Retina (tissue), 1 donor: ENCODE results near the gene GALNT18.
"Not testable (repeated sequence)": the region's sequence is repeated elsewhere in the genome, so short reads cannot be mapped to it uniquely, and the experiment has no call there.

Source experiments
- DNase-seq: peaks from one replicate; pipeline ENCODE4 v3.0.0-alpha.2; 2016

Gene GALNT18

DNA sequence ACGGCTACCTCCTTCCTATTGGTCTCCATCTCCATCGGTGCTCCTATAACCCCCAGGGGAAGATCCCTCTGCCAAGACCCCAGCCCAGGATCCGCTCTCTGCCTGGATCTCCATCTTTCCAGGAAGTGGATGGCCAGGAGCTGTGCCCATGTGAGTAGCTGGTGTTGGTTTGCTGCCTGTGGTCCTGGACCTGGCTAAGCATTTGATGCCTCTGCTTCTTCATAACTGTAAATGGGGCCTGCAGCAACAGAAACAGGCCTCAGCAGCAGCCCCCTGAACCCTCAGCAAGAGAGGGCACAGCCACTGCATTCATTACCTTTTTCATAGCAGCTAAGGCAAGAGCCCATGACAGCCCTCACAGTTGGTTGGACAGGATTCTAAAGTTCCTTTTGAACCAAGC lies 242.1 kb downstream of the GALNT18 start:
- DNase-seq = no peak

DNA sequence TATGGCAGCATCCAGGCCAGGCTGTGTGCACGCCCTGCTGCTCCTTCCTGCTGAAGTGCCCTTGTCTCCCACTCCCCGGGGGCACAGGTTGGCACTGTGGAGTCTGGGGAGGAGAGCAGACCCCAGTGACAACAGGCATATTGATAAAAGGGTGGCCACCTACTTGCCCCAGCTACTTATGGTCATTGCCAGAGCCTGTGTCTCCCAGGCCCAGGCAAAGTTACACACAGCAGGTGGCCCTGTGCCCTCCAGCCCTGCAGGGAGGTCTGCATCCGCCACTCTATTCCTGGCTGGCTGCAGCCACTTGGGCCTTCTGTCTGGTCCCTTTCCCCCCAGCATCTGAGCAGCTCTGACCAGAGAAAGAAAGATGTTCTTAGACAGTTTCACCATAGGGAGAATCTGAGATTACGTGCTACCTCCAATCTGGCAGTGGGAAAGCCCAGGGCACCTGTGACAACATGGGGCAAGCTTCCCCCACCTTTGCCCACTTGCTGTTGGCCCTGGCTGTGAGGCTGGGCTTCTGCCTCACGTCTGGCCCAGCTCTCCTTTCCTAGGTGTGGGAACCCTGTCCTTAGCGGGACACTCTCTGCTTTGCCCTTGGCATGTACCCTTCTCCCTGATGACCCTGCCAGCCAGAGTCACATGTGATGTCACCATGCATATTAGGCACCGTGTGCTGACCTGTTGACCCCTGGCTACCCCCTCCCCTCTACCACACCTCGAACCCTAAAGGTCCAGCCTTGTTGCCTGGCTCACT lies 243.4 kb downstream of the GALNT18 start:
- no peak for DNase-seq

- DNase-seq = no peak
Measured at GRCh38 chr11:11374358-11375148, 247.3 kb downstream of the GALNT18 start.

DNA sequence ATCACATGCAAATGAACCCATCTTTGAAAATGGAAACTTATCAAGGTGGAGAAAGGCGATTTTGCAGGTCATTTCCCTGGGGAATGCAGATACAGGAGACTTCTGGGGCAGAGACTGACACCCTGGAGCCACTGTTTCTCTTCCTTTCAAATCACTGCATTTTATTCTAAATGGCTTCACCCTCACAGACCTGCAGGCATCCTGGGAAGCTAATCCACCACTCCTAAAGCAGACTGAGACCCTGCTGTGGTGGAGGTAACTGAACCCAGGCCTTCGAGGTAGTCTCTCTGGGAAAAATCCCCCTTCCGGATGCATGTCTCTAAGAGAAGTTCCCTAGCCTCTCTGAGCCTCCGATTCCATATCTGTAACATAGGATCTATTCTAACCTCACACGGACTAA lies 247.9 kb downstream of the GALNT18 start:
- no peak for DNase-seq

- no peak for DNase-seq
Measured at GRCh38 chr11:11372461-11372860, 249.3 kb downstream of the GALNT18 start.

GRCh38 chr11:11370962-11371303 lies 250.9 kb downstream of the GALNT18 start:
- no peak for DNase-seq

DNA sequence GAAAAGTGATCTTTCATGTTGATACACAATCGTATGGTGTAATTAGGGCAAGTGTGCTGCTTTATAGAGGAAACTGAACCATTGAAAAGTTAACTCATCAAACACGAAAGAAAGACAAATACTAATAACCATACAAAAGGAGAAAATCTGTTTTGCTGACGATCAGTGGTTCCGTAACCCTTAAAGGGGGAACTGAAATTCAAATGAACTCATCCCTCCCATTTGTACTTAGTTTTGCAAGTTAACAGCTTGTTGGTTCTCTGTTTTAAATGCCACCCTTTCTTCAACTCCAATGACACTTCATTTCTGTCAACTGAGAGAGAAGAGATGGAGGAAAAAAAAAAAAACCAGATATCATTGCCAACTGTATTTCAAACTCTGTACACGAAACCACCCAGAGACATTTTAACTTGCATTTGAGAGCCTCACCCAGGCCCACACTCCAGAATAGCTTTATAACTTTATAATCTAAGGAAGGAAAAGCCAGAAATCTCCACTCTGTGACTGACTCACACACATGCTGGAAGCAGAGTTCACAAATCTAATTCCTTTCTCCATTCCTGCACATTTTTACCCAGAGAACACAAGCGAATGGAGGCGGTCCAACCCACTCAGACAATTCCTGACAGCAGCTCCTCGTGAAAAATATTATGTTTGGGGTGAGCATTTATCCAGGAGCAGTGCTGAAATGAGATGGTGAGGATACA lies 251.4 kb downstream of the GALNT18 start:
- no peak for DNase-seq

DNA sequence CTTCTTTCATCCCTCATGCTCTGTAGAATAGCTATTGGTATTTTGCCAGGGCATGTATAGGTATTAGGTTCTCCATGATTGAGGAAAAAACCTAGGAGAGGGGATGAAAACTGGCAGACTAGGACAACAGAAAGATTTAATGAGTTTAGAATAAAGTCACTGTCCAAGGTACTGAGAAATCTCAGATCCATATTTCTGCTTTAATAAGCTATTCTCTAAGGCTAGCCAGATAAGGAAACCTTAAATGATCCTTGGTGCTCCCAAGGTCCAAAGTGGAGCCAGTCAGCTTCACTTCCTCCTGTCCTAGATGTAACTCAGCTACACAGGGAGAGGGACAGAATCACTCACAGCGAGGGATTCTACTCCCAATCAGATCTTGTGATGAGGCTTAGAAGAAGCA lies 255.0 kb downstream of the GALNT18 start:
- no peak for DNase-seq

DNA sequence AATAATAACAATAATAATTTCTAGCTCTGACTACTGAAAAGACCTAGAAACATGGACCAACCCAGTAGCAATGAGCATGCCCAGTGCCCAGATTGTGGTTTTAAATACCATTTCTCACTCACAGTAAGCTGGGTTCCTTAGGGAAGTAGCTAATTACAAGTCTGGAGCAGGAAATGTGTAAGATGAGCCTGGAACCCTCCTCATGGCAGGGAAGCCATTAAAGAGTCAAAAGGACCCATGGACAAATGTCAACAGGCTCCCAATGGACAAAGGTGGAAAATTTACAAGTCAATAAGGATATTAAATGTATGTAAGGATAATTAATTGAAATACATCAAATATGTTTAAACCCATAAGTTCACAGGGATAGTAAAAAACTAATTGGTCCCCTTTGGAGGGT lies 258.1 kb downstream of the GALNT18 start:
- DNase-seq = no peak

- no peak for DNase-seq
Measured at GRCh38 chr11:11359611-11360010, 262.2 kb downstream of the GALNT18 start.

- no peak for DNase-seq
Measured at GRCh38 chr11:11356842-11357241, 265.0 kb downstream of the GALNT18 start.

DNA sequence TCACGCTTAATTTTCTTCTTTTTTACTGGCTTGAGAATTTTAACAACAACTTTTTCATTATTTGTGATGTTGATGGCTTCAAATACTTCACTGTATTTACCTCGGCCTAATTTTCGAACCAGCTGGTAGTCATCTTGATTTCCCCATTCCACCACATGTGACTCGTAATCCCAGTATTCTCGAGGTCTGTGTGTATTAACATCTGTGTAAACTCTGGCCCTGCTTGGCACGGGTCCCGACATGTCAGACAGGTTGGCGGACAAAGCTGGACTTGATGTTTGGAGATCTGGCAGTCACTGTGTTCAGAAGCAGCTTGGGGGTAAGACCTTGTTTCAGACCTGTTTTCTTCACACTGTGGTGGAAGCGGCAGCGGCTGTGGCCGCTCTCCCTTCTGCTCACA lies 268.9 kb downstream of the GALNT18 start, which contains the start of gene CSNK2A3:
CSNK2A3 (minus strand) TSS at position 373 of the 400 bp plus-strand sequence; CDS start at position 242, 131 bp downstream.
- DNase-seq = not testable (repeated sequence)

DNA sequence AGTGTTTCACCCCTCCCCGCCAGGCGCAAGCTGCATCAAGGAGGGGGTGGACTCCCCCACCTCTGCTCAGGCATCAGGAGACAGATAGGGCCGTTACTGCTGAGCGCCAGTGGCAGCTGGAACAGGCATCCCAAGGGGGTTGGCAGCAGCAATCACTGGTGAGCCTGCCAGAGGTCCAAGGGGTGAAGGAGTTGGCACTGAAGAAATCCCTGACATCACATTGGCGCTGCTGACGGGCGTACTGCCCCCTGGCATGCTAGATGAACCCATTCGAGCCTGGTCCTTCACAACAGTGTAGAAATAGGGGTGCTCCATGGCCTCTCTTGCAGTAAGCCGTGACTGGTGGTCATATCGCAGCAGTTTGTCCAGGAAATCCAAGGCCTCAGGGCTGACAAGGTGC lies 270.0 kb downstream of the GALNT18 start:
- not testable (repeated sequence) for DNase-seq

DNA sequence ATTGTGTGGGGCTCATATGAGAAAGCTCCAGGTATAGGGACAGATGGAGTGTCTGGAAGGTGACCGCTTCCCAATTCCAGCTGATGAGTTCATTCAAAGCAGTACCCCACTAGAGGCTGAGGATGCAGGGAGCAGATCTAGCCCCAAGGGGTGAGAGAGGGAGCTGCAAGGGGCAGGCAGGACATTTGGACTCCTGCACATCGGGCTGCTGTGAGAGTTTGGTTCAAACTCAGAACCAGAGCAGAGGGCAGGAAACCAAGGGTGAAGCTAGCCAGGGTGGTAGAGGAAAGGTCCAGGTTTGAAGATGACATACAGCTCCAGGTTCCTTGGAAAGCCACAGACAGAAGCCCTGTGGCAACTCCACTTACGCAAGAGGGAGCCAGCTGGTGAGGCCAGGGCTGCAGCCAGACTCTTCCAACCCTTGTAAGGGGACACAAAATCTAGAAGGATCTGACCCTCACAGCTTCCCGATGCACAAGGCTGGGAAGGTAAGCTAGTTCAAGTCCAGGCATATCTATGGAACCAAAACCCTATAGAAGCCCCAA lies 270.7 kb downstream of the GALNT18 start:
- no peak for DNase-seq

GRCh38 chr11:11349870-11350337 lies 271.9 kb downstream of the GALNT18 start:
- DNase-seq = no peak

GRCh38 chr11:11349106-11349825 lies 272.5 kb downstream of the GALNT18 start:
- DNase-seq = no peak

DNA sequence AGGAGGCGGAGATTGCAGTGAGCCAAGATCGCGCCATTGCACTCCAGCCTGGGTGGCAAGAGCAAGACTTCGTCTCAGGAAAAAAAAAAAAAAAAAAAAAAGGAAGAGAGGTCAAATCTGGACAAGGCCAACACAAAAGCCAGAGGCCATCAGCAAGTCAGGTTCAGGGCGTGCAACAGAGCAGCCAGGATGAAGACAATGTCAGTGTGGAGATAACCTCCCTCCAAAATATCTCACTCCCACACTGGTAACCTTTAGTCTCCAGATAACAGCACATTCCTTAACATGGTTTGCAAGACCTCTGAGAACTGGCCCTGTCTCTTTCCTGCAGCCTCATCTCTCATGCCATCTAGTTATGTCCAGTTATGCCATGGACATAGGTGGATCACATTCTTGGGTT lies 273.5 kb downstream of the GALNT18 start:
- DNase-seq = no peak

DNA sequence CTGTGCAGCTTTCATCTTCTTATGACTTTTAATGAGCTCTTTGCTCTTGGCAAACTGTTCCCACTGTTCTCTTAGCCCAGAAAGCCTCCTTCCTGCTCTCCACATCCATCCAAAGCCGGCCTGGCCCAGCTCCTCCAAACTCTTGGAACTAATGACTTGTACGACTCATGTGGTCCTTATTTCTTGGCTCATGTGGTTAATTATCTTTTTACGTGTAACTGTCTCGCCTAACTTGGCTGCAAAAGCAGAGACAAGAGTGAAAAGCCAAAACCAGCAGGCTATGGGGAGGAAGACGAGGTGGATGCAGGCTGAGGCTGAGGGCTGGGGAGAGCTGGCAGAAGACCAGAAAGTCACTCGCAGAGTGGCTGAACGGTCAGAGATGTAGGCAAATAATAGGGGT lies 274.2 kb downstream of the GALNT18 start:
- no peak for DNase-seq

DNA sequence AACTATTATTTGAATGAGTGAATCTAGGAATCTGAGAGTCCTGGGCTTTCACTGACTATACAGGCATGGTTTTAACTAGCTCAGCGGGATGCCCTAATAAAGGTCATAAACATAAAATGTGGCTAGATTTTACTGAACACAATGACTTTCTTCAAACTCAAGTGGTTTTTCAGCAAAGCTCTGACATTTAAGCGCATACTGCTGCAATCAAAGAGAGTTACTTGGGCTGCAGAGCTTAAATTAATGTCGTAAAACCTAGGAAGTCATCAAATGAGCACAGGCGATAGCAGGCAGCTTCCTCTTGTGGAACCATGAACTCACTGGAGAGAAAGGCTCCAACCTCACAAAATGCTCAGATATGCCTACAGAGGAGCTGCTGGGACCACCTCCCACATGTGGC lies 275.5 kb downstream of the GALNT18 start:
- no peak for DNase-seq

GRCh38 chr11:11345099-11345498 lies 276.7 kb downstream of the GALNT18 start:
- DNase-seq = no peak

- DNase-seq = no peak
Measured at GRCh38 chr11:11344045-11344444, 277.8 kb downstream of the GALNT18 start.

- DNase-seq = no peak
Measured at GRCh38 chr11:11338304-11338703, 283.5 kb downstream of the GALNT18 start.

DNA sequence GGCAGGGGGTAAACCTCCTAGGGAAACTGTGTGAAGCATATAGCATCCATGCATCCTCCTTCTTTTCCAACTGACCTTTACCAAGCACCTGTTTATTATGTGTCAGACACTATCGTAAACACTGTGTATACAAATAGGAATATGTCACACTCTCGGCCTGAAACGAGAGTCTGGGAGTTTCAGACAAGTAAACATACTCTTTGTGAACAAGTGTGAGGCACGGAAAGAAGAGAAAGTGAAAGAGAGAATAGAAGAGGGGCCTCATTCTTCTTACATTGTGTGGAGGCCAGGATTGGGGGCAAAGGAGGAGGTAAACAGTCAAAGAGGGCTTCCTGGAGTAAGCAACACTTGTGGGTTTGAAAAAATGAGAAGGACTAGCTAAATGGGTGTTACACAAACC lies 285.1 kb downstream of the GALNT18 start:
- no peak for DNase-seq
